HG03108 (cell line): Measurements from ENCODE around the gene SLC16A9.

Source experiments
- ATAC-seq: cut with Tn5 transposase; IDR thresholded peaks from one replicate; pipeline ENCODE4 v1.9.1; 2021; ENCODE audit warnings: moderate library complexity; ENCODE audit not compliant: unreplicated experiment

SLC16A9 gene

DNA sequence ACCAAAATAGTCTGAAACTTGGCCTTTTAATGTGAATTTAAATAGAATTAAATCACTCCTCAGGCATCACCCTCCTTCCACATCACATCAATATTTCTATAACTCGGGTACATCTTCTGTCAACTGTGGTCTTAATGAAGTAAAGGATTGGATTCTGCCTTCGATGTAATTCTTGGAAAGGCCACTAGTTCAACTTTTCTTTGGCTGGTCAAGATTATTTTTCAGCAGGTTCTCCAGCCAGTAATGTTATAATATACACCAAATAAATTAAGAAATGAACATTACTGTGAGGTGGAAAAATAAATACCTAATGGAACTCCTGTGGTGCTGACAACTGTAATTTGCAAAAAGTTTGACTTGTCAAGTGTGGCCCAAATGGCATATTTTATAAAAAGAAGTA lies 9.7 kb upstream of the SLC16A9 start:
- no peak for ATAC-seq

GRCh38 chr10:59718257-59718656 lies 8.6 kb upstream of the SLC16A9 start:
- ATAC-seq, result no peak

- no peak for ATAC-seq
Observed at GRCh38 chr10:59713196-59713821, 3.7 kb upstream of the SLC16A9 start.

DNA sequence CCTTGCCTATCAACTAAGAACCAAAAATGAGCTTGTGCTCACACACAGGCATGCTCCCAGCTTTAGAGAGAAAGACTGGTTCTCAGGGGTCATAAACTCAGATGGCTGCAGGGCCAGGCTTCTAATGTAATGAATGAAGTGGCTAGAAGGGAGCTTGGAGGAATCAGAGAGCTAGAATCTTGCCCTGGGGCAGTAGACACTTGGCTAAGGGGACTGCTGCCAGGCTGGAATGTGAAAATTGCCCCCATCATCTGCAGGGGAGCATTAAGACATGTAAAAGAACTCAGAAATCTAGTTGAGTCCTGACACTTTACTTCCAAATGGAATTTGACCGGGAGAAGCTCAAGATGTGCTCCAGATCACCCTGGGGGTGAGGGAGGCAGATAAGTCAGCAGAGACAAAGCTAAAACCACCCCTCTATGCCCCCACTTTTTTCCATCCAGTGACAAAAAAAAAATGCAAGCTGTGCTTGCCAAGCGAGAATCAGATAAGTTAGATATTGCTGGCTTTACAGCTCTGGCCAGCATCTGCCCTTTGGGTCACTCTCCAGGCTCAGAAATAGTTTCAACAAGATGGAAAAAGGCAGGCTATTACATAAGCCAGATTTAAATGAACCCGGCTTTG lies 2.3 kb upstream of the SLC16A9 start:
- ATAC-seq, result no peak

- ATAC-seq, result no peak
Observed at GRCh38 chr10:59708816-59709394, 745 bp downstream of the SLC16A9 start.

DNA sequence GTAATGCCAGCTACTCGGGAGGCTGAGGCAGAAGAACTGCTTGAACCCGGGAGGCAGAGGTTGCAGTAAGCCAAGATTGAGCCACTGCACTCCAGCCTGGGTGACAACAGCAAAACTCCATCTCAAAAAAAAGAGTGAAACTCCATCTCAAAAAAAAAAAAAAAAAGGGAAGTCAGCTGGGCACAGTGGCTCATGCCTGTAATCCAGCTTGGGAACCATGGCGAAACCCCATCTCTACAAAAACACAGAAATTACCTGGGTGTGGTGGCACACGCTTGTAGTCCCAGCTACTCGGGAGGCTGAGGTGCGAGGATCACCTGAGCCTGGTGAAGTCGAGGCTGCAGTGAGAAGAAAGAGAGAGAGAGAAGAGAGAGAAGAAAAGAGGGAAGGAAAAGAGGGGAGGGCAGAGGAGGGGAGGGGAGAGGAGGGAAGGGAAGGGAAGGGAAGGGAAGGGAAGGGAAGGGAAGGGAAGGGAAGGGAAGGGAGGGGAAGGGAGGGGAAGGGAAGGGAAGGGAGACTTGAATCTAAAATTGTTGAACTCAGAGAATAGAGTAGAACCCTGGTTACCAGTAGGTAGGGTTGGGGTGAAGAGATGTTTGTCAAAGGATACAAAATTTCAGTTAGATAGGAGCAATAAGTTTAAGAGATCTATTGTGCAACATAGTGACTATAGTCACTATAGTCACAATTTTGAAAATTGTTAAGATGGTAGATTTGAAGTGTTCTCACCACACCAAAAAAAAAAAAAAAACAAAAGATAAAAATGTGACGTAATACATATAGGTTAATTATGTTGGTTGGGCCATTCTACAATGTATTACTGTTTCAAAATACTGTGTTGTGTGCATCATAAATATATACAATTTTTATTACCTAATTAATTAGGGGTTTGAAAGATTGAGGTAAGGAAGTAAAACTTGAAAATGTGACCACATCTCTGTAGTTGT lies 2.5 kb downstream of the SLC16A9 start:
- no peak for ATAC-seq

- no peak for ATAC-seq
Observed at GRCh38 chr10:59705931-59706330, 3.7 kb downstream of the SLC16A9 start.

GRCh38 chr10:59704630-59705029 lies 5.0 kb downstream of the SLC16A9 start:
- no peak for ATAC-seq

- no peak for ATAC-seq
Observed at GRCh38 chr10:59702347-59702746, 7.3 kb downstream of the SLC16A9 start.

GRCh38 chr10:59700709-59701108 lies 8.9 kb downstream of the SLC16A9 start:
- ATAC-seq, result no peak

DNA sequence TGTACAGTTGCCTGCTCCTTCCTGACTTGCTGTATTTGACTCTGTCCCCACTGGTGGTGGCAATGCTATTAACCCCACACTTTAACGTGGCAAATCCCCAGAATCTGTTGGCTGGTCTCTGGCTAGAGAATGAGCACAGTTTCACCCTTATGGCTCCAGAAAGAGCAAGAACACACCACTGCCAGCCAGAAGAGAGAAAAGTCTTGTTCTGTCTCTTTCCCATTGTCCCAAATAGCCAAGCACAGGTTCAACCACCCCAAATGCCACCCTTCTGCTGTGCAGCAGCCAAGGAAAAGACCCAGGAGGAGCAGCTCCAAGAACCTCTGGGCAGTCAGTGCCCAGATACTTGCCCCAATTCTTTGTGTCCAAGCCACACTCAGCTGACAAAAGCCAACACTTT lies 11.3 kb downstream of the SLC16A9 start:
- ATAC-seq, result no peak

DNA sequence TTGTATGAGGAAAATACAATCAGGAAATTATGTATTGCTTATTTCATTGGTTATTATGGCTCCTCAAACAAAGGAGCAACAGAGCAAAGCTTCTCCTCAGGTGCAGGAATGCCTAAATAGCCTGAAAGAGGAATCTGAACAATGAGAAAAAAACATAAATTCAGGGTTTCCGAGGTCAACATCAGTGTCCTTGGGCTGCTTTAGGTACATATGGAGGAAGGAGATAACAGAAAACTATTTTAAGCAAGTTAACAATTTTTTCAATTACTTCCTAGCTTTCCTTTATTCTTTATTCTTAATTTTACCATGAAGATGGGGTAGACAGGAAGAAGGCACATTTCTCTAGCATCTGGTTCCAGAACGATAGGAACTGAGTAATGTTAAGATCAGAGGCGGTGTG lies 14.0 kb downstream of the SLC16A9 start:
- no peak for ATAC-seq

GRCh38 chr10:59694936-59695335 lies 14.7 kb downstream of the SLC16A9 start:
- ATAC-seq, result no peak

DNA sequence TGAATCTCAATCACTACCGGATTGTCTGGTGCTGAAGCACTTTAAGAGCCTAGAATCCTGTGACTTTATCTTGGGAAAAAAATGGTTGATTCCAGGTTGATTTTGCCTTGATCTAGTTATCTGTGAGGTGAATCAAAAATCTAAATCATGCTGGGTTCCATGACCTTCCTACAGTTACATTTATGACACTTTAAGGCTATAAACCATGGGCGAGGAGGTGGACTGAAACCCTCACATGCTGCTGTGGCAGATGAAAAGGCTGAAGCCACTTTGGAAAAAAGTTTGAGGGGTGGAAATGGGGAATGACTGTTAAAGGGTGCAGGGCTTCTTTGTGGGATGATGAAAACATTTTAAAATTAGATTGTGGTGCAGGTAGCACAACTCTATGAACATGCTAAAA lies 17.5 kb downstream of the SLC16A9 start:
- ATAC-seq, result no peak

- no peak for ATAC-seq
Observed at GRCh38 chr10:59688921-59689351, 20.7 kb downstream of the SLC16A9 start.

DNA sequence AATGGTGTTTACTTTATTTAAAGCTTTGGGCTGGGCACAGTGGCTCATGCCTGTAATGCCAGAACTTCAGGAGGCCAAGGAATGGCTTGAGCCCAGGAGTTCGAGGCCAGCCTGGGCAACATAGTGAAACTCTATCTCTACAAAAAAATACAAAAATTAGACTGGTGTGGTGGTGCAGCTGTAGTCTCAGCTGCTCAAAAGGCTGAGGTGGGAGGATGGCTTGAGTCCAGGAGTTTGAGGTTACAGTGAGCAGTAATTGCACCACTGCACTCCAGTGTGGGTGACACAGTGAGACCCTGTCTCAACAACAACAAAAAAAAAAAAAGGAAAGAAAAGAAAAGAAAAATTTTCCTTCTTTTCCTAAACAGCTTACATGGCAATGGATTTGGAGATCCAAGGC lies 22.0 kb downstream of the SLC16A9 start:
- no peak for ATAC-seq

- no peak for ATAC-seq
Observed at GRCh38 chr10:59684006-59684405, 25.6 kb downstream of the SLC16A9 start.

DNA sequence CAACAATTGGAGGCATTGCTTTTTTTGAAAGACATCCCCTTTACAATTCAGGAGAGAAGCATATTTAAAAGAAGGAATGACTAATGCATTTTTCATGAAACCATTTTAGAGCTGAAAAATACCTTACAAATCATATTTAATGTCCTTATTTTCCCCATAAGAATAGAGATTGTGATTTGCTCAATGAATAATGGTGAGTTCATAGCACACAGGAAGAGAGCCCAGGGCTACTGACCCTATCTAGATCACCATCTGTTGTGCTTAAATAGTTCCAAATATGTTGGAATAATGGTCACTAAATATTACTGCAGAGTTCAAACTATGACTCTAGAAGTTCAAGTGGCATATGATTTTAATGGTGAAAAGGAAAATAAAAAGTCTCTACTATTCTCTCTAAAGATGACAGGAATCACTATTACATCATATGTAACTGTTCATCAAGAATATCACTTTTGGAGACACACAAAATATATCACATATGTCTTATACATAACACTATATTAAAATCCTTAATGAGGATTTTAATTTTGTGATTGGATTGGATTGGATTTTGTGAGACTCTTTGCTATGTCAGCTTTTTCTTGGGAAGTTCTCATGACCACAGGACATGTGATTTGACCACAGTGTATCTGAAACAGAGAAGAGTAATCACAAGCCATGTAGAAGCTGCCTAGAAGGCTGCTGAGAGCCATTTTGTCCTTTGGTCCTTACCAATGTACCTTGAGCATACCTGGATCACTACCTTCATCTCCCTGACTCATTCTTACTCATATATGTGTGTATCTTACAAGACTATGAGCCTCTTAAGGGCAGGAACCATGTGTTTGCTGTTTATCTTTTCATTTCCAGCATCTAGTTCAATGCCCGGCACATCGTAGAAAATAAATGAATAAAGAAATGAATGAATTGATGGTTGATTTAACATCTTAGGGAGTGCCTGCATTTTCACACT lies 26.4 kb downstream of the SLC16A9 start:
- no peak for ATAC-seq

DNA sequence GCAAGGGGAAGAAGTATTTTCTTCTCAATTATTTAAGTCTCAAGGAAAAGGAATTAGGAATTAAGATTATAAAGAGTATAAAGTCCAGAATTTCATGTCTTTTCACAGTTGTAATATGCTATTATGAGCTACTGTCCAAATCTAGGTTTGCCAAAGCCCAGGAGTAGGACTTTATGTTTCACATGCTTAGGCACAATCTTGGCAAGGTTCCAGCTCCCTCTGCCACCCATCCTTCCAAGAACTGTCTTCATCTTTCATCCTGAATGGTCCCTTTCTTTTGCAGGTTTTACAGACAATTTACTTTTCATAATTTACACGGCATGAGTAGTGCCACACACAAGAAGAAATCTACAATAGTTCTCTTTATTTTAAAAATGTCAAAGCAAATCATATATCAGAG lies 29.5 kb downstream of the SLC16A9 start:
- ATAC-seq, result no peak

GRCh38 chr10:59678884-59679301 lies 30.8 kb downstream of the SLC16A9 start:
- peak; percentile 63 for ATAC-seq
